ENCODE measurements around the gene MTMR4.

DNA sequence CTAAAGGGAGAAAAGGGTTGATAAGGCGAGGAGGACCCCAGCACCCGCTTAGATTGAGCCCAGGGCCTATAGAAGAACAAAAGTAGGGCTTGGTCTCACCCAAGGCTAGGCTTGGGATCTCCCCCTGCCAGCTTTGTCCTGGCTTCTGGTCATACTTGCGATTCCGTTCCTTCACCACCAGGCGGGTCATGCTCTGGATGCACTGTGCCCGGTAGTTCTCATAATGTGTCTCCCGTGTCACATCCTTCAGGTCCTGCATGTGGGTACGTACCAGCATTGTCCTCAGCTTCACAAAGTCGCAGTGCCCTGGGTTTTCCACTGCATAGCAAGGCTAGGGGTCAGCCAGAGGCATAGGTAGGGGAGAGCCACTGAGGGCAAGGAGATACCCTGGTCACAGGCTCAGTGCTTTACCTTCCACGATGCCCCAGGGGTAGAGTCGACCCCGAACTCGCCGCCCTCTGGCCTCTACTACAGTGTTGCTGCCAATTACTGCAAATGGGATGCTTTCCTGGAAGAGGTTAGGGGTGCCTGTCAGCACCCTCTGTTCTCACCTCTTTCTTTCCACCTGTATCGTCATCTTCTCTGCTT lies 6.5 kb upstream of the MTMR4 start:
- TF ChIP-seq, protein P1, sequence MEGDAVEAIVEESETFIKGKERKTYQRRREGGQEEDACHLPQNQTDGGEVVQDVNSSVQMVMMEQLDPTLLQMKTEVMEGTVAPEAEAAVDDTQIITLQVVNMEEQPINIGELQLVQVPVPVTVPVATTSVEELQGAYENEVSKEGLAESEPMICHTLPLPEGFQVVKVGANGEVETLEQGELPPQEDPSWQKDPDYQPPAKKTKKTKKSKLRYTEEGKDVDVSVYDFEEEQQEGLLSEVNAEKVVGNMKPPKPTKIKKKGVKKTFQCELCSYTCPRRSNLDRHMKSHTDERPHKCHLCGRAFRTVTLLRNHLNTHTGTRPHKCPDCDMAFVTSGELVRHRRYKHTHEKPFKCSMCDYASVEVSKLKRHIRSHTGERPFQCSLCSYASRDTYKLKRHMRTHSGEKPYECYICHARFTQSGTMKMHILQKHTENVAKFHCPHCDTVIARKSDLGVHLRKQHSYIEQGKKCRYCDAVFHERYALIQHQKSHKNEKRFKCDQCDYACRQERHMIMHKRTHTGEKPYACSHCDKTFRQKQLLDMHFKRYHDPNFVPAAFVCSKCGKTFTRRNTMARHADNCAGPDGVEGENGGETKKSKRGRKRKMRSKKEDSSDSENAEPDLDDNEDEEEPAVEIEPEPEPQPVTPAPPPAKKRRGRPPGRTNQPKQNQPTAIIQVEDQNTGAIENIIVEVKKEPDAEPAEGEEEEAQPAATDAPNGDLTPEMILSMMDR (IDR thresholded peaks at IDR 0.05; ENCODE audit: low read depth, low read length, missing input control) = peak; percentile 32
- TF ChIP-seq, protein P2, sequence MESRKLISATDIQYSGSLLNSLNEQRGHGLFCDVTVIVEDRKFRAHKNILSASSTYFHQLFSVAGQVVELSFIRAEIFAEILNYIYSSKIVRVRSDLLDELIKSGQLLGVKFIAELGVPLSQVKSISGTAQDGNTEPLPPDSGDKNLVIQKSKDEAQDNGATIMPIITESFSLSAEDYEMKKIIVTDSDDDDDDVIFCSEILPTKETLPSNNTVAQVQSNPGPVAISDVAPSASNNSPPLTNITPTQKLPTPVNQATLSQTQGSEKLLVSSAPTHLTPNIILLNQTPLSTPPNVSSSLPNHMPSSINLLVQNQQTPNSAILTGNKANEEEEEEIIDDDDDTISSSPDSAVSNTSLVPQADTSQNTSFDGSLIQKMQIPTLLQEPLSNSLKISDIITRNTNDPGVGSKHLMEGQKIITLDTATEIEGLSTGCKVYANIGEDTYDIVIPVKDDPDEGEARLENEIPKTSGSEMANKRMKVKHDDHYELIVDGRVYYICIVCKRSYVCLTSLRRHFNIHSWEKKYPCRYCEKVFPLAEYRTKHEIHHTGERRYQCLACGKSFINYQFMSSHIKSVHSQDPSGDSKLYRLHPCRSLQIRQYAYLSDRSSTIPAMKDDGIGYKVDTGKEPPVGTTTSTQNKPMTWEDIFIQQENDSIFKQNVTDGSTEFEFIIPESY (IDR thresholded peaks at IDR 0.05) = no peak
- TF ChIP-seq, protein P3, sequence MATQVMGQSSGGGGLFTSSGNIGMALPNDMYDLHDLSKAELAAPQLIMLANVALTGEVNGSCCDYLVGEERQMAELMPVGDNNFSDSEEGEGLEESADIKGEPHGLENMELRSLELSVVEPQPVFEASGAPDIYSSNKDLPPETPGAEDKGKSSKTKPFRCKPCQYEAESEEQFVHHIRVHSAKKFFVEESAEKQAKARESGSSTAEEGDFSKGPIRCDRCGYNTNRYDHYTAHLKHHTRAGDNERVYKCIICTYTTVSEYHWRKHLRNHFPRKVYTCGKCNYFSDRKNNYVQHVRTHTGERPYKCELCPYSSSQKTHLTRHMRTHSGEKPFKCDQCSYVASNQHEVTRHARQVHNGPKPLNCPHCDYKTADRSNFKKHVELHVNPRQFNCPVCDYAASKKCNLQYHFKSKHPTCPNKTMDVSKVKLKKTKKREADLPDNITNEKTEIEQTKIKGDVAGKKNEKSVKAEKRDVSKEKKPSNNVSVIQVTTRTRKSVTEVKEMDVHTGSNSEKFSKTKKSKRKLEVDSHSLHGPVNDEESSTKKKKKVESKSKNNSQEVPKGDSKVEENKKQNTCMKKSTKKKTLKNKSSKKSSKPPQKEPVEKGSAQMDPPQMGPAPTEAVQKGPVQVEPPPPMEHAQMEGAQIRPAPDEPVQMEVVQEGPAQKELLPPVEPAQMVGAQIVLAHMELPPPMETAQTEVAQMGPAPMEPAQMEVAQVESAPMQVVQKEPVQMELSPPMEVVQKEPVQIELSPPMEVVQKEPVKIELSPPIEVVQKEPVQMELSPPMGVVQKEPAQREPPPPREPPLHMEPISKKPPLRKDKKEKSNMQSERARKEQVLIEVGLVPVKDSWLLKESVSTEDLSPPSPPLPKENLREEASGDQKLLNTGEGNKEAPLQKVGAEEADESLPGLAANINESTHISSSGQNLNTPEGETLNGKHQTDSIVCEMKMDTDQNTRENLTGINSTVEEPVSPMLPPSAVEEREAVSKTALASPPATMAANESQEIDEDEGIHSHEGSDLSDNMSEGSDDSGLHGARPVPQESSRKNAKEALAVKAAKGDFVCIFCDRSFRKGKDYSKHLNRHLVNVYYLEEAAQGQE (IDR thresholded peaks at IDR 0.05) = no peak
- TF ChIP-seq YY1 (IDR thresholded peaks at IDR 0.05) = no peak
- no peak for TF ChIP-seq TAF1 (conservative IDR thresholded peaks at IDR 0.05)
- TF ChIP-seq, protein P4, sequence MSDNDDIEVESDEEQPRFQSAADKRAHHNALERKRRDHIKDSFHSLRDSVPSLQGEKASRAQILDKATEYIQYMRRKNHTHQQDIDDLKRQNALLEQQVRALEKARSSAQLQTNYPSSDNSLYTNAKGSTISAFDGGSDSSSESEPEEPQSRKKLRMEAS (IDR thresholded peaks at IDR 0.05) = no peak
- peak in 1 of 2 donors; percentile 62 for TF ChIP-seq RAD21 (IDR thresholded peaks at IDR 0.05)
- no peak for TF ChIP-seq JUND (IDR thresholded peaks at IDR 0.05)
- no peak for TF ChIP-seq NR2F2 (IDR thresholded peaks at IDR 0.05)
- no peak for TF ChIP-seq RXRA (IDR thresholded peaks at IDR 0.05)
